Suprapubic skin (tissue), 3 donors: ENCODE data around the gene KBTBD13.

Experiments
- CTCF ChIP-seq, 2 donors: fragments of 200-600 bp in 1 of 2; fragments of 450-650 bp in 1 of 2; sonication (generic) in 1 of 2; IDR thresholded peaks; one replicate each; pipeline ENCODE4 v1.5.1; 2016 to 2019; ENCODE audit warnings: antibody characterized with exemption in 2 of 2, mild to moderate bottlenecking in 1 of 2, moderate library complexity in 1 of 2
- EP300 ChIP-seq: sonication (generic); formaldehyde crosslinking; IDR thresholded peaks from one replicate; pipeline ENCODE4 v1.6.1; 2017; ENCODE audit warnings: antibody characterized with exemption
- POLR2A ChIP-seq, 2 donors: fragments of 450-650 bp; IDR thresholded peaks; one replicate each; pipeline ENCODE4 v1.6.1; 2017; ENCODE audit warnings: antibody characterized with exemption in 2 of 2, mild to moderate bottlenecking in 2 of 2, moderate library complexity in 2 of 2

- TF ChIP-seq CTCF (IDR thresholded peaks at IDR 0.05), result no peak
- TF ChIP-seq POLR2A (IDR thresholded peaks at IDR 0.05), result no peak
- TF ChIP-seq EP300, result no peak
Observed at GRCh38 chr15:65092911-65093792, 16.6 kb downstream of the KBTBD13 start.
